Activated T-helper 1 cell treated with anti-CD3 and anti-CD28 coated beads, Interleukin-12 subunit alpha, Interleukin-12 subunit beta, Interleukin-2, Interleukin-4 antibody, amounts not matched to agents 30 ng/mL and 10 ng/mL and 1 ng/mL, durations not matched to agents 14 hours and 24 hours and 36 hours (primary cell): ENCODE data around the gene FRMD4A. TPM values are rescaled to one million over a fixed set of nuclear protein-coding genes. Genes with fewer than 3 reads are reported as not detected.
"Not testable (repeated sequence)": the region's sequence is repeated elsewhere in the genome, so short reads cannot be mapped to it uniquely, and the experiment has no call there.

ENCODE experiments used
- DNase-seq: peaks from one replicate; pipeline ENCODE4 v3.0.0; 2021; ENCODE audit warnings: low spot score
- H3K27ac Mint-ChIP-seq: one replicate; pipeline ENCODE4 v1.8.0; 2021; ENCODE audit warnings: mild to moderate bottlenecking, mixed read lengths
- H3K27me3 Mint-ChIP-seq: one replicate; pipeline ENCODE4 v1.8.0; 2022; ENCODE audit warnings: mild to moderate bottlenecking, moderate library complexity, mixed read lengths; ENCODE audit not compliant: insufficient read depth
- H3K36me3 Mint-ChIP-seq: one replicate; pipeline ENCODE4 v1.8.0; 2021; ENCODE audit warnings: low read depth, mixed read lengths
- H3K4me1 Mint-ChIP-seq: one replicate; pipeline ENCODE4 v1.8.0; 2021; ENCODE audit warnings: low read depth, mixed read lengths
- H3K4me3 Mint-ChIP-seq: one replicate; pipeline ENCODE4 v1.8.0; 2021; ENCODE audit warnings: mild to moderate bottlenecking, moderate library complexity, mixed read lengths
- H3K9me3 Mint-ChIP-seq: one replicate; pipeline ENCODE4 v1.8.0; 2021; ENCODE audit warnings: mixed read lengths
- intact Hi-C: fragments of 100-400 bp; cut with micrococcal nuclease; formaldehyde crosslinking; loops from one replicate; pipeline ENCODE4 v1.15.1; 2024
- total RNA-seq: library from RNA; stranded (reverse); gene quantifications from 2 replicates; pipeline ENCODE4 v1.2.3, GENCODE V29; 2022

Gene FRMD4A
- total RNA-seq, 1 donor from 2014 or later: 0.31 TPM

- Mint-ChIP-seq H3K4me3 (no peak overlapping the region), H3K4me1 (peaks cover 7% of the 10 kb centered on the region), H3K27ac (no peak overlapping the region), H3K27me3 (no peaks in the 10 kb centered on the region), H3K9me3 (no peaks in the 10 kb centered on the region), H3K36me3 (no peaks in the 10 kb centered on the region)
- no peak for DNase-seq
- intact Hi-C loops: no loop called here
Observed at GRCh38 chr10:13960603-13961002, 370.1 kb downstream of the FRMD4A start.

- Mint-ChIP-seq H3K36me3 (no peaks in the 10 kb centered on the region), H3K9me3 (no peaks in the 10 kb centered on the region), H3K4me1 (peaks cover 7% of the 10 kb centered on the region), H3K4me3 (no peak overlapping the region), H3K27ac (no peak overlapping the region), H3K27me3 (no peaks in the 10 kb centered on the region)
- DNase-seq: no peak
- intact Hi-C loops: no loop called here
Observed at GRCh38 chr10:13959443-13960359, 371.0 kb downstream of the FRMD4A start.

DNA sequence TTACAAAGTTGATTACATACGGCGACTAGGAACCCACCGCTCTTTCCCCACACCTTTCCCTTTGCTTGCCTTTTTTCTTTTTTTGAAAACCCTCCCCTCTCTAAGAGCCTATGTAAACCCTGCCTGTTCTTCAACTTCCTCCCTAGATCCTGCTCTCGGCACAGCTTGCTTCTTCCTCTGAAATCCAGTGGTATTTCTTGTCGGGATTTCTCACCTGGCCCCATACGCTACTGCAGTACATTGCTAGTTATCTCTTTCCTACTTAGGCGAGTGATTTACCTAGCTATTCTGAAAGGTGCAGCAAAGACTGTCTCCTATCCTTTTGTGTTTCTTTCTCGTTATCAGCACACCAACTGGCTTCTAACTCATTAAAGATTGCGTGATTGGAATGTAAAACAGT is 372.9 kb downstream of the FRMD4A start:
- H3K9me3 Mint-ChIP-seq: peaks cover 6% of the 10 kb centered on the region
- intact Hi-C loops: no loop called here
- H3K4me1 Mint-ChIP-seq: peaks cover 7% of the 10 kb centered on the region
- H3K27me3 Mint-ChIP-seq: no peaks in the 10 kb centered on the region
- DNase-seq: no peak
- H3K36me3 Mint-ChIP-seq: no peaks in the 10 kb centered on the region
- no peak overlapping the region for H3K27ac Mint-ChIP-seq
- H3K4me3 Mint-ChIP-seq: no peak overlapping the region

- Mint-ChIP-seq H3K4me1 (peaks cover 7% of the 10 kb centered on the region), H3K27me3 (no peaks in the 10 kb centered on the region)
- intact Hi-C loops: no loop called here
Observed at GRCh38 chr10:13956826-13957225, 373.9 kb downstream of the FRMD4A start.

DNA sequence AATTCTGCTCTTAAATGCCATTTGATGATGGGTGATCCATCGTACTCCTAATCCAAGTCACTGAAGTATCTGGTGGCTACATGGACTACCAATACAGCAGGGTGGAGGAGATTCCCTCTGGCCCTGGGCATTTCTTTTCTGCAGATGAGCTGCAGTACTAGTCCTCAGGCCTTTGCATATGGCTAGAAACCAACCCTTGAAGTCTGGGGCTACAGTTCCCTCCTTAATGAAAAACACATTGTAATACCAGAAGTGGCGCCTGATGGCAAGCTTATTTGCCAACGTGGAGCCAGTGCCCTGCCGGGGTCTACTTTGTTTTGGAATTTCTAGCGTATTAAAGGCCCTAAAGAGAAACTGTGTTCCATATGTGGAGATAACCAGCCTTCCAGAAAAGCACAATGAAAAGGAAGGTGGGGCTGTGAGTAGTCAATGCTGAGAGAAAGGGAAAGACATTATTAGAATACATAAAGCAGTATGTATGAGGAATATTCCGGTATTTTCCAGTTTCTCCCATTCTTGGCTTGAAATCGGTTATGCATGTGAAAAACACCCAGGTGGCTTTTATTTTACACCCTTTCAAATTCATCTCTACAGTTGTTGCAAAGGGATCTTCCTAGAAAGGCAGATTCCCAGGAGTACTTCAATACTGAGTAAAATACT is 375.2 kb downstream of the FRMD4A start:
- intact Hi-C loops: no loop called here
- no peak for DNase-seq
- H3K27me3 Mint-ChIP-seq: peaks cover 2% of the 10 kb centered on the region
- no peaks in the 10 kb centered on the region for H3K4me1 Mint-ChIP-seq
- H3K4me3 Mint-ChIP-seq: no peak overlapping the region
- H3K9me3 Mint-ChIP-seq: peaks cover 6% of the 10 kb centered on the region
- no peaks in the 10 kb centered on the region for H3K36me3 Mint-ChIP-seq
- H3K27ac Mint-ChIP-seq: no peak overlapping the region

More at GRCh38 chr10:13956826-13957225, 373.9 kb downstream of the FRMD4A start:
- no peaks in the 10 kb centered on the region for H3K36me3 Mint-ChIP-seq
- H3K4me3 Mint-ChIP-seq: no peak overlapping the region
- peaks cover 6% of the 10 kb centered on the region for H3K9me3 Mint-ChIP-seq
- no peak for DNase-seq
- H3K27ac Mint-ChIP-seq: no peak overlapping the region

GRCh38 chr10:13954195-13954594 is 376.5 kb downstream of the FRMD4A start:
- H3K27me3 Mint-ChIP-seq, H3K36me3 Mint-ChIP-seq, DNase-seq, H3K4me3 Mint-ChIP-seq, H3K27ac Mint-ChIP-seq, intact Hi-C loops, H3K9me3 Mint-ChIP-seq, H3K4me1 Mint-ChIP-seq: not testable (repeated sequence)

DNA sequence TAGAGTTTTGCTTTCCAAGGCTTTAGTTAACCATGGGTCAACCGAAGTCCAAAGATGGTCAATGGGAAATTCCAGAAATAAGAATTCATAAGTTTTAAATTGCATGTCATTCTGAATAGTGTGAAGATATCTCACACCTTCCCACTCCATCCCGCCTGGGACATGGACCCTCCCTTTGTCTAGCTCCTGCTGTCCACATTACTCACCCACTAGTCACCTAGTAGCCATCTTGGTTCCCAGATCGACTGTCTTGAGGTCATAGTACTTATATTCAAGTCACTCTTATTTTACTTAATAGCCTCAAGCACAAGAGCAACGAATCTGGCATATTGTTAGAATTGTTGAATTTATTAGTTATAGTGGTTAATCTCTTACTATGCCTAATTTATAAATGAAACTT is 377.4 kb downstream of the FRMD4A start:
- no peaks in the 10 kb centered on the region for H3K36me3 Mint-ChIP-seq
- H3K27me3 Mint-ChIP-seq: peaks cover 2% of the 10 kb centered on the region
- no peak for DNase-seq
- no peaks in the 10 kb centered on the region for H3K4me1 Mint-ChIP-seq
- intact Hi-C loops: no loop called here
- no peak overlapping the region for H3K27ac Mint-ChIP-seq
- no peak overlapping the region for H3K4me3 Mint-ChIP-seq
- peaks cover 6% of the 10 kb centered on the region for H3K9me3 Mint-ChIP-seq

- intact Hi-C loops: no loop called here
Observed at GRCh38 chr10:13950543-13950939, 380.2 kb downstream of the FRMD4A start.

DNA sequence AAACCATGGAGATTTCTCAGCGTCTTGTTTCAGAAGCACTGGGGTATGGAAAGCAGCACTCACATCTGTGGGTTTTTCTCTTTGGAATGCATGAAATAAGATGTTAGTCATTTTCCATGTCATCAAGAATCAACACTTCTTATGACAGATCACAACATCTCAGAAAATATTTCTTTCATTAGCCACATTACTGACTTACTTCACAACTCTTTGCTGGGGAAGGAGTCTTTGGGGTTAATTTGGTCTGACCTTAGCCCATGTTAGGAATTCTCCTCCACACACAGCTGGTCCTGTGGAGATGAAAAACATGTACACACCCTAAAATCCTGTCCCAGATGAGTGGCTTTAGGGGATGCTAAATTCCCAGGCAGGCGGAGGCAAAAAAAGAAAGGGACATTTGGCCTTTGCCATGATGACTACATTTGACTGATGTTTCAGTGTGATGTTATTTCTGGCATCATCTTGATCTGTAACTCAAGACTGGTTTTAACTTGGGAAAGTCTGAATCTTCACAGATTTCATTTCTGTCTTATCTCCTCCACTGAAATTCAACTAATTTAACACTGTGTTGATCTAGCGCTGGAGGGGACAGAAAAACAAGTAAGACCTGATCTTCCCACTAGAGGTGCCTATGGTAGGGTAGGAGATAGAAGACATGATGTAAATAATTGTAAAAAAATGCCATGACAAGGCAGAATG is 380.7 kb downstream of the FRMD4A start:
- Mint-ChIP-seq H3K9me3 (peaks cover 6% of the 10 kb centered on the region), H3K4me1 (no peaks in the 10 kb centered on the region), H3K27me3 (peaks cover 2% of the 10 kb centered on the region), H3K4me3 (no peak overlapping the region), H3K36me3 (no peaks in the 10 kb centered on the region), H3K27ac (no peak overlapping the region)
- intact Hi-C loops: no loop called here
- DNase-seq: no peak

More at GRCh38 chr10:13950543-13950939, 380.2 kb downstream of the FRMD4A start:
- no peaks in the 10 kb centered on the region for H3K4me1 Mint-ChIP-seq
- H3K27ac Mint-ChIP-seq: no peak overlapping the region
- DNase-seq: no peak
- H3K27me3 Mint-ChIP-seq: peaks cover 2% of the 10 kb centered on the region
- no peak overlapping the region for H3K4me3 Mint-ChIP-seq
- H3K9me3 Mint-ChIP-seq: peaks cover 6% of the 10 kb centered on the region
- H3K36me3 Mint-ChIP-seq: no peaks in the 10 kb centered on the region

- H3K36me3 Mint-ChIP-seq: no peaks in the 10 kb centered on the region
- H3K27me3 Mint-ChIP-seq: peaks cover 5% of the 10 kb centered on the region
- no peaks in the 10 kb centered on the region for H3K9me3 Mint-ChIP-seq
- no peak overlapping the region for H3K4me3 Mint-ChIP-seq
- intact Hi-C loops: no loop called here
- H3K4me1 Mint-ChIP-seq: no peaks in the 10 kb centered on the region
- H3K27ac Mint-ChIP-seq: no peak overlapping the region
- DNase-seq: no peak
Observed at GRCh38 chr10:13946209-13946460, 384.6 kb downstream of the FRMD4A start.

DNA sequence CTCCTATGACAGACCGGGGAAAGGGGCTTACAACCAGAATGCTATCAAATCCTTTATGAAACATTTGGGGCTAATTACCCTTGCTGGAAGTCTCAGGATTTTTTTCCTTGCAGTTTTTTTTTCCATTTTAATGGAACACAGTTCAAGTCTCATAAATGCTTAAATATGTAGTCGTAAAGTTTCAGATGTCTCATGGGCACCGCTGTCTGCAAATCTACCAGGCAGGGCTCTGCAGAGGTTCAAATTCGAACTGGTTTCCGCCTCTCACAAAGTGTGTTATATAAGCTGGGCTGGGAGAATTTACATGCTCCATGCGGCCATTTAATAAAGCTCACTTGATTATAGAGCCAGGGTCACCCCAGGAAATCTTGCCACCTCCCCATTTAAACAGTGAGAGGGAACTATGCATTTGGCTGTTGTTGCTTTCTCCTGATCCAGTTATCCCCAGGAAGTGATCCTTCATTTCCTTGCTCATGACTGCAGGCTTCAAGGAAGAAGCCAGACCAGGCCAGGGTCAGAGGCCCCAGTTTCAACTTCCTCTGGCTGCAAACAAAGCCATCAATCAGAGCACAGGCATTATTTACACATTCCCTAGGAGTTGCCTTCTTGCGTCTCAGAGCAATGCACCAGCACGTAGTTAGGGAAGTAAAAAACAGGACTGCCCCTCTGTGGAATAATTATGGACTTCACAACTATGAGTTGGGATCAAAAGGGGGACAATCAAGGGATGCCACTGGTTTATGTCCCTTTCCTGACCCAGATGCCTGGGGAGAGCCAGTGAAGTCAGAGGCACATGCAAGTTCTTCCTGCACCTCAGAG is 385.1 kb downstream of the FRMD4A start:
- Mint-ChIP-seq H3K4me1 (no peaks in the 10 kb centered on the region), H3K27ac (no peak overlapping the region), H3K27me3 (peaks cover 4% of the 10 kb centered on the region), H3K9me3 (no peaks in the 10 kb centered on the region), H3K36me3 (no peaks in the 10 kb centered on the region), H3K4me3 (no peak overlapping the region)
- DNase-seq: no peak
- intact Hi-C loops: no loop called here

DNA sequence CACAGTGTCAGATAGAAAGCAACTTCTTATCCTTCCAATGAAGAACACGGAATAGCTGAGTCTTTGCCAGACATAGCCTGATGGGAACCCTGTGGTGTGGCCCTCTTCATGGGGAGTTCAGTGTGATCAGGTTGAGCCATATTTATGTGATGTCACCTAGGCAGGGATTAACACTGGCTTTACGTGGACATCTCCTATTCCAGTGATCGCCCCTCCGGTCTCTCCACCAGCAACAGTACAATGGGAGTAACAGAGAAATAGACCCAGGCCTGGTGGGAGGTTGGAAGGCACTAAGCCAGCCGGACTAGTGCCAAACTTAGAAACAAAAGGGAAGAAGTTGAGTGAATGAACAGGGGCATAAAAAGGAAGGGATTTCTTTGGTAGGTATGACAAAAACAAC is 385.9 kb downstream of the FRMD4A start:
- no peaks in the 10 kb centered on the region for H3K4me1 Mint-ChIP-seq
- no peak for DNase-seq
- no peaks in the 10 kb centered on the region for H3K36me3 Mint-ChIP-seq
- no peak overlapping the region for H3K4me3 Mint-ChIP-seq
- peaks cover 4% of the 10 kb centered on the region for H3K27me3 Mint-ChIP-seq
- no peak overlapping the region for H3K27ac Mint-ChIP-seq
- intact Hi-C loops: no loop called here
- H3K9me3 Mint-ChIP-seq: no peaks in the 10 kb centered on the region
